Adrenal gland (tissue), 5 donors: ENCODE results near the gene LLGL2.

Experiments used
- POLR2A ChIP-seq, 2 donors: fragments of 450-650 bp; IDR thresholded peaks; one replicate each; pipeline ENCODE4 v1.6.1; 2017; ENCODE audit warnings: antibody characterized with exemption in 2 of 2, mild to moderate bottlenecking in 2 of 2, moderate library complexity in 1 of 2
- TF ChIP-seq, protein P1 (sequence below), 6 experiments: fragments of 450-650 bp in 4 of 6; fragments of 200-600 bp in 2 of 6; sonication (generic) in 1 of 6; IDR thresholded peaks; 1 replicate in 5 of 6; 2 replicates in 1 of 6; pipeline versions ENCODE4 v1.5.1 to v1.8.0; 2016 to 2021; ENCODE audit warnings: antibody characterized with exemption in 6 of 6, mild to moderate bottlenecking in 2 of 6, moderate library complexity in 1 of 6
- donor health status: DM: no; HTN: no; CAD: no.

DNA sequence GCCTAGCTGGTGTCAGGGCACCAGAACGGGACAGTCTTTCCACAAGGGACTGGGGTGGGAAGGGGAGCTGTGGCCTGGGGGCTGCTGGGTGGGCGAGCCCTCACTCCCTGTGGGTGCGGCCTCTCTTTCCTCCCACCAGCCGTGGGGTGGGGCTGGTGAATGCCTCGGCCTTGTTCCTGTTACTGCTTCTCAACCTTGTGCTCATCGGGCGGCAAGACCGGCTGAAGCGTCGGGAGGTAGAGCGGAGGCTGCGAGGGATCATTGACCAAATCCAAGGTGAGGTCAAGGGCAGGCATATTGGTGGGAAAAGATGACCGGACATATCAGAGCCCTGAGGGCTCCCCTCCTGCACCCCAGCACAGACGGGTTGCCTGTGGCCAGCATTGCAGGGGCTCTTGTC, 39.3 kb upstream of the LLGL2 start:
- TF ChIP-seq, protein P1, sequence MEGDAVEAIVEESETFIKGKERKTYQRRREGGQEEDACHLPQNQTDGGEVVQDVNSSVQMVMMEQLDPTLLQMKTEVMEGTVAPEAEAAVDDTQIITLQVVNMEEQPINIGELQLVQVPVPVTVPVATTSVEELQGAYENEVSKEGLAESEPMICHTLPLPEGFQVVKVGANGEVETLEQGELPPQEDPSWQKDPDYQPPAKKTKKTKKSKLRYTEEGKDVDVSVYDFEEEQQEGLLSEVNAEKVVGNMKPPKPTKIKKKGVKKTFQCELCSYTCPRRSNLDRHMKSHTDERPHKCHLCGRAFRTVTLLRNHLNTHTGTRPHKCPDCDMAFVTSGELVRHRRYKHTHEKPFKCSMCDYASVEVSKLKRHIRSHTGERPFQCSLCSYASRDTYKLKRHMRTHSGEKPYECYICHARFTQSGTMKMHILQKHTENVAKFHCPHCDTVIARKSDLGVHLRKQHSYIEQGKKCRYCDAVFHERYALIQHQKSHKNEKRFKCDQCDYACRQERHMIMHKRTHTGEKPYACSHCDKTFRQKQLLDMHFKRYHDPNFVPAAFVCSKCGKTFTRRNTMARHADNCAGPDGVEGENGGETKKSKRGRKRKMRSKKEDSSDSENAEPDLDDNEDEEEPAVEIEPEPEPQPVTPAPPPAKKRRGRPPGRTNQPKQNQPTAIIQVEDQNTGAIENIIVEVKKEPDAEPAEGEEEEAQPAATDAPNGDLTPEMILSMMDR (IDR thresholded peaks at IDR 0.05) = no peak
- no peak for TF ChIP-seq POLR2A (IDR thresholded peaks at IDR 0.05)
